ENCODE measurements around the gene MAOB. TPM values are rescaled to one million over a fixed set of nuclear protein-coding genes. Genes with fewer than 3 reads are reported as not detected.

The MAOB gene
- total RNA-seq, 3 donors from 2014 or later, result 4.3 to 32.6 (median 6.6) TPM

- Histone ChIP-seq H3K9me3 (no peaks in the 10 kb centered on the region), H3K36me3 (ENCODE audit: low read depth) (no peaks in the 10 kb centered on the region), H3K4me3 (no peak overlapping the region), H3K4me1 (ENCODE audit: low read depth) (no peaks in the 10 kb centered on the region)
- TF ChIP-seq, protein P1, sequence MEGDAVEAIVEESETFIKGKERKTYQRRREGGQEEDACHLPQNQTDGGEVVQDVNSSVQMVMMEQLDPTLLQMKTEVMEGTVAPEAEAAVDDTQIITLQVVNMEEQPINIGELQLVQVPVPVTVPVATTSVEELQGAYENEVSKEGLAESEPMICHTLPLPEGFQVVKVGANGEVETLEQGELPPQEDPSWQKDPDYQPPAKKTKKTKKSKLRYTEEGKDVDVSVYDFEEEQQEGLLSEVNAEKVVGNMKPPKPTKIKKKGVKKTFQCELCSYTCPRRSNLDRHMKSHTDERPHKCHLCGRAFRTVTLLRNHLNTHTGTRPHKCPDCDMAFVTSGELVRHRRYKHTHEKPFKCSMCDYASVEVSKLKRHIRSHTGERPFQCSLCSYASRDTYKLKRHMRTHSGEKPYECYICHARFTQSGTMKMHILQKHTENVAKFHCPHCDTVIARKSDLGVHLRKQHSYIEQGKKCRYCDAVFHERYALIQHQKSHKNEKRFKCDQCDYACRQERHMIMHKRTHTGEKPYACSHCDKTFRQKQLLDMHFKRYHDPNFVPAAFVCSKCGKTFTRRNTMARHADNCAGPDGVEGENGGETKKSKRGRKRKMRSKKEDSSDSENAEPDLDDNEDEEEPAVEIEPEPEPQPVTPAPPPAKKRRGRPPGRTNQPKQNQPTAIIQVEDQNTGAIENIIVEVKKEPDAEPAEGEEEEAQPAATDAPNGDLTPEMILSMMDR (IDR thresholded peaks at IDR 0.05), result no peak
- DNase-seq, result no peak
- intact Hi-C loops (cut with DNase I, micrococcal nuclease), result no loop called here
- no peak for ATAC-seq
These were observed 35.7 kb downstream of the MAOB start for GRCh38 chrX:43846558-43846957.

GRCh38 chrX:43845776-43846175 is 36.5 kb downstream of the MAOB start:
- TF ChIP-seq, protein P1 (IDR thresholded peaks at IDR 0.05), result no peak

DNA sequence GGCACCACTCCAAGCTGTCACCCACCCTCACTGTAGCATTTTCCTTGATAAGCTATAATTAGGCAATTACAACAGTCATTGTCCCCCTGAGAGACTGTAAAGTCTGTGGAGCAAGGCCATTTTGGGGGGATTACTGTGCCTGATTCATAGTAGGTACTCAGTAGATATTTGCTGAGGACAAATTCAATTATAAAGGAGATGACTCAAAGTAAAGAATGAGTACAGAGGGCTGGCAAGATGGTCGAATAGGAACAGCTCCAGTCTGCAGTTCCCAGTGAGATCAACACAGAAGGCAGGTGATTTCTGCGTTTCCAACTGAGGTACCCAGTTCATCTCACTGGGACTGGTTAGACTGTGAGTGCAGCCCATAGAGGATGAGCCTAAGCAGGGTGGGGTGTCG is 42.0 kb downstream of the MAOB start:
- no peak for ATAC-seq
- intact Hi-C loops (cut with DNase I, micrococcal nuclease), result no loop called here

More at GRCh38 chrX:43845776-43846175, 36.5 kb downstream of the MAOB start:
- Histone ChIP-seq H3K9me3 (no peaks in the 10 kb centered on the region), H3K36me3 (ENCODE audit: low read depth) (no peaks in the 10 kb centered on the region), H3K4me3 (no peak overlapping the region), H3K4me1 (ENCODE audit: low read depth) (no peaks in the 10 kb centered on the region)
- DNase-seq, result no peak
- ATAC-seq, result no peak
- intact Hi-C loops (cut with DNase I, micrococcal nuclease), result no loop called here

DNA sequence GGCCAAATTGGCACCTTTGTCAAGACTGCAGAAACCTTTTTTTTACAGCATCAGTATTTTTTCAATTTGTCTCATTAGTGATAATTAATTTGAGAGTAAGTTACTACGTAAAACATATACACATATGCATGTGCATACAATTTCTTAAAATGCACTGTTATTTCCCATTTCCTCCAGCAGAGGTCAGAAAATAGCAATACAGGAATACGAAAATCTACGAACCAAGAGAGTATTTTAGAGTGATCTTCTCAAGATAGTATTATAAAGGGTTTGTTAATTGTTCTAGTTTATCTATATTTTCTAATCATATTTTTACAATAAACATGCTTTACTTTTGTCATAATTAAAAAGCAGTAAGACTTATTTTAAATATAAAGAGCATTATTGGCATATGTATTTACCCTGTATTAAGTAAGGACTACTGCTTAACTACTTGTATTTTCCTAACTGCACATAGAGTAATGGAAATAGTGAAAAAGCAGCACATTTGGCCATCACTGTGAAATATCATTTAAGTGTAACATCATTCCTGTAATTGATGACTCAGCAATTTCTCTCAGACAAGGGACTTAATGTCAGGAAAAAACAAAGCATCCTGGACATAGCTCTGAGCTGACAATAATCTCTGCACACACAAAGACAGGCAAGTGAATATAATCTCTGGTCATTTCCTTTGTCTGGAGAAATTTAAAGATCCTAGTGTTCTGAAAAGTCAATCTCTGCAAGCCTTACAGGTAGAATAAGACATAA is 45.6 kb downstream of the MAOB start:
- TF ChIP-seq, protein P1 (IDR thresholded peaks at IDR 0.05), result peak; percentile 30
- intact Hi-C loops (cut with DNase I, micrococcal nuclease), result no loop called here
- no peaks in the 10 kb centered on the region for H3K9me3 ChIP-seq
- H3K36me3 ChIP-seq (ENCODE audit: low read depth), result no peaks in the 10 kb centered on the region
- no peaks in the 10 kb centered on the region for H3K4me1 ChIP-seq (ENCODE audit: low read depth)
- peak in 1 of 3 donors; percentile 11 for DNase-seq
- no peak for ATAC-seq
- no peak overlapping the region for H3K4me3 ChIP-seq

More for the DNA sequence above, 42.0 kb downstream of the MAOB start:
- DNase-seq, result no peak
- H3K36me3 ChIP-seq (ENCODE audit: low read depth), result no peaks in the 10 kb centered on the region
- H3K9me3 ChIP-seq, result no peaks in the 10 kb centered on the region
- H3K4me1 ChIP-seq (ENCODE audit: low read depth), result no peaks in the 10 kb centered on the region
- H3K4me3 ChIP-seq, result no peak overlapping the region
- TF ChIP-seq, protein P1 (IDR thresholded peaks at IDR 0.05), result no peak

- H3K36me3 ChIP-seq (ENCODE audit: low read depth), result no peaks in the 10 kb centered on the region
- TF ChIP-seq, protein P1 (IDR thresholded peaks at IDR 0.05), result no peak
- intact Hi-C loops (cut with DNase I, micrococcal nuclease), result no loop called here
- no peaks in the 10 kb centered on the region for H3K4me1 ChIP-seq (ENCODE audit: low read depth)
- H3K4me3 ChIP-seq, result no peak overlapping the region
- ATAC-seq (no peak), DNase-seq (no peak)
- H3K9me3 ChIP-seq, result no peaks in the 10 kb centered on the region
These were observed 46.7 kb downstream of the MAOB start for GRCh38 chrX:43835559-43835958.
